Measurements from ENCODE around the gene MARCHF6.
"Not testable (repeated sequence)": the region's sequence is repeated elsewhere in the genome, so short reads cannot be mapped to it uniquely, and the experiment has no call there.

MARCHF6 gene

DNA sequence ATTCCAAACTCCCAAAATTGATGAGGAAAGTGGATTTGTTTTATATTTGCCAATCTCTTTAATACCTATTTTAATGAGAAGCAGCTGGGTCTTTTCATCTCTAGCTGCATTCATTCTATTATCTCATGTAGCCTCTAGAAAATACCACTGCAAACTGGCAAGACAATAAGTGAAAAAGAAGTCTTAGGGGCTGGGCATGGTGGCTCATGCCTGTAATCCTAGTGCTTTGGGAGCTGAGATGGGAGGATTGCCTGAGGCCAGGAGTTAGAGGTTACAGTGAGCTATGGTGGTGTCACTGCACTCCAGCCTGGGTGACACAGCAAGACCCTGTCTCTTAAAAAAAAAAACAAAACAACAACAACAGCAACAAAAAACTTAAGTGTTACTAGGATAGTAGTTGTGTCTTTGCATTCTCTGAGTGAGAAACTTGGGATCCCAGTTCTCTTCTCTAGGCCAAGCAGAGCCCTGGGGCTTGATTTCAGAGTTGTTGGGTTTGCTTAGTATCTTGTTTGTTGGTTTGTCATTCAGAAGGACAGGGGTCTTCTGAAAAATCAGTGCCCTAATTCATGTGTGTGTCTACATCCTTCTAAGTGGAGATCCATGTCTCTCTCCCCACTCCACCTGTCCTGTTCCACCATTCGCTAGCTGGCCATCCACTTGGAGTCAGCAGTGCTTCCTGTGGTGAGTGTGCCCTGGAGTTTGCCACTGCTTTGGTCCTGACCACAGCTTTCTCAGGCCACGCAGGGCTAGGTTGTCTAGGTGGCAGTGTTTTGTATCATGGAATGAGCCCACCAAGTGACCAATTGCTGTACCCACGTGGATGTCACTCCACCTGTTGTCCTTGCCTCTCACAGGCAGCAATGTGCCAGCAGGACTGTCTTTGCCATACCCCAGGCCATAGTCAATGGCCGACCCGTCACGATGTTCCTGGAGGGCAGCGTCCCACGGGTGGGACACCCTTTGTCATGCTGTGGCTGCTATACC is 19.5 kb downstream of the MARCHF6 start:
- in situ Hi-C loops (cut with HindIII; ENCODE audit: low sequenced_read_pairs): no loop called here
- DNase-seq (ENCODE audit: low read depth): no peak
- H3K4me3 ChIP-seq (ENCODE audit: low read depth, low read length): no peak overlapping the region
- TF ChIP-seq, protein P1, sequence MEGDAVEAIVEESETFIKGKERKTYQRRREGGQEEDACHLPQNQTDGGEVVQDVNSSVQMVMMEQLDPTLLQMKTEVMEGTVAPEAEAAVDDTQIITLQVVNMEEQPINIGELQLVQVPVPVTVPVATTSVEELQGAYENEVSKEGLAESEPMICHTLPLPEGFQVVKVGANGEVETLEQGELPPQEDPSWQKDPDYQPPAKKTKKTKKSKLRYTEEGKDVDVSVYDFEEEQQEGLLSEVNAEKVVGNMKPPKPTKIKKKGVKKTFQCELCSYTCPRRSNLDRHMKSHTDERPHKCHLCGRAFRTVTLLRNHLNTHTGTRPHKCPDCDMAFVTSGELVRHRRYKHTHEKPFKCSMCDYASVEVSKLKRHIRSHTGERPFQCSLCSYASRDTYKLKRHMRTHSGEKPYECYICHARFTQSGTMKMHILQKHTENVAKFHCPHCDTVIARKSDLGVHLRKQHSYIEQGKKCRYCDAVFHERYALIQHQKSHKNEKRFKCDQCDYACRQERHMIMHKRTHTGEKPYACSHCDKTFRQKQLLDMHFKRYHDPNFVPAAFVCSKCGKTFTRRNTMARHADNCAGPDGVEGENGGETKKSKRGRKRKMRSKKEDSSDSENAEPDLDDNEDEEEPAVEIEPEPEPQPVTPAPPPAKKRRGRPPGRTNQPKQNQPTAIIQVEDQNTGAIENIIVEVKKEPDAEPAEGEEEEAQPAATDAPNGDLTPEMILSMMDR (IDR thresholded peaks at IDR 0.05; ENCODE audit: low read depth, low read length, missing control alignments): no peak

DNA sequence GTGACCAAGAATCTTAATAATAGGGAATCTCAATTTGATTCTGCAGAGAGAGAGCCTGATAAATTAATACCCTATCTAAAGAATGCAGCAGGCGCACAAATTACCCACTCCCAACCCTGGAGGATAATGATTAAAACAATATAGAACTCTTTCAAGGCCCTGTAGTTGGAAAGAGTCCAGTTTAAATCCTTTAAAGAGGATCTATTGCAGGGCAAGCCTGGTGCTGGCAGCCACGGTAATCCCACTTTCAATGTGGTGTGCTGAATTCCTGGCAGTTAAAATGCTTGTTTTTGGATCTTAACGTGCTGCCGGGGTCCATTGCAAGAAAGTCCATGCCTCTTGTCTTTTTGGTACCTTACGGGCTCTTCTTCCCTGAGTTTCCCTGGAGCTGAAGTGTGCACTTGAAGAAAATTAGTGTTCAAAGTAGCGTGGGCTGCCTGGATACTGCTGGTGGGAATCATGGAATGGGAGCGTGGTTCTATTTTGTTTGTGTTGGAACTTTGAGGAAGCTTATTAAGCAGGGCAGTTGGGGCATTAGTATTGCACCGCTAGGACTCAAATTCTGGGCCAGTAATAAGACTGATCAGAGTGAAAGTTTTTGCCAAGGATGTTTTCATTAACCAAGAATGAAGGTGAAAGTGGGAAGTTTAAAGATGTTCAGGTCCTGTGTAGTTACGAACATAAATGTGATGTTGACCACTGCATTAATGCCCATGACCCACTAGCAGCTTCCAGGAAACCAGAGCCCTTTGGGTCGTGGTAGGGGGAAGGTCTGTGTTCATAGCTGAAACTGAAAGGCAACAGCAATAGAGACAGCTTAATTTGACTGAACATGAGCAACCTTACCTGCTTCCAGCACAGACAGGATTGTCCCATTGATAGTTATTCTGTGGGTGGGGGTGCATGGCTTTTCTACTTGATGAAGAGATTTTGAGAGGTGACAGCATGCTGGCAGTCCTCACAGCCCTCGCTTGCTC is 20.8 kb downstream of the MARCHF6 start:
- DNase-seq (ENCODE audit: low read depth): no peak
- H3K4me3 ChIP-seq (ENCODE audit: low read depth, low read length): no peak overlapping the region
- in situ Hi-C loops (cut with HindIII; ENCODE audit: low sequenced_read_pairs): no loop called here
- TF ChIP-seq, protein P1 (IDR thresholded peaks at IDR 0.05; ENCODE audit: low read depth, low read length, missing control alignments): no peak

DNA sequence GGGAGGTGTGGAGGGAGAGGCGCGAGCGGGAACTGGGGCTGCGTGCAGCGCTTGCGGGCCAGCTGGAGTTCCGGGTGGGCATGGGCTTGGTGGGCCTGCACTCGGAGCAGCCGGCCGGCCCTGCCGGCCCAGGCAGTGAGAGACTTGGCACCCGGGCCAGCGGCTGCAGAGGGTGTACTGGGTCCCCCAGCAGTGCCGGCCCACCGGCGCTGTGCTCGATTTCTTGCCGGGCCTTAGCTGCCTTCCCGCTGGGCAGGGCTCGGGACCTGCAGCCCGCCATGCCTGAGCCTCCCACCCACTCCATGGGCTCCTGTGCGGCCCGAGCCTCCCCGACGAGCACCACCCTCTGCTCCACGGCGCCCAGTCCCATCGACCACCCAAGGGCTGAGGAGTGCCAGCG is 21.7 kb downstream of the MARCHF6 start:
- DNase-seq (ENCODE audit: low read depth); H3K4me3 ChIP-seq (ENCODE audit: low read depth, low read length); in situ Hi-C loops (cut with HindIII; ENCODE audit: low sequenced_read_pairs): not testable (repeated sequence)

DNA sequence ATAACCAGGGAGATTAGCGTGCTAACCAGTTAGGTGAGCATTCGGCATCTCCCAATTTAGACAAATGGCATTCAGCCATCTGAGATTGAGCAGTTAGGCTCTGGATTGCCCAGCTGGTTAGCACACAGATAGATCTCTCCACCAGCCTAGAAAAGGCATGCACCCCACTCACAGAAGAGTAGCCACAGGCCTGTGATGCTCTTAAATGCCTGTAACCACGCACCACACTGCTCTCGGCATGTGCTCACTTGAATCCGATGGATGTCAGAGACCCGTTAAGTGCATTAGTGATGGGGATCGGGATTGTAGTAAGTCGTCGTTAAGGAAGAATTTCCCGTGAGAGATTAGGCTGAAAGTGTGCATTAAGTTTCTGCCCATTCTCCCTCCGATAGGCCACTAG is 23.0 kb downstream of the MARCHF6 start:
- H3K4me3 ChIP-seq (ENCODE audit: low read depth, low read length): no peak overlapping the region
- DNase-seq (ENCODE audit: low read depth): no peak
- in situ Hi-C loops (cut with HindIII; ENCODE audit: low sequenced_read_pairs): no loop called here
- TF ChIP-seq, protein P1 (IDR thresholded peaks at IDR 0.05; ENCODE audit: low read depth, low read length, missing control alignments): no peak

DNA sequence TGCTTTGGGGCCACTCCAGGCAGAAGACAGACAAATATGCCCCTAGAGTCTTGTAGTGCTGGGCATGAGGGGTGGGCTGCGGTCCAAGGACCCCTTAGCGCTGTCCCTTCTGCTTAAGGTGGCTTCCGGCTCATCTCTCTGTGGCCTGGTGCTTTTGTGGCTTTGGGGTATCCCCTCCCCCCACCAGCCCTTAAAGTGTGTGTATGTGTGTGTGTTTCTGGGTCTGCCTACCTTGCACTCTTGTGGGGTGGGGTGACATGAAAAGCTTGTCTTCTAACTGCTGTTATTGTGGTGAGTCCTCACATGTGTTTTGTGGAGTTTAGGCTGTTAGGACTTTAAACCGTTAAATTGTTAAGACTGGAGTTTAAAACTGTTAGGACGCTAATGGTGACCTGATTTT is 23.6 kb downstream of the MARCHF6 start:
- TF ChIP-seq, protein P1 (IDR thresholded peaks at IDR 0.05; ENCODE audit: low read depth, low read length, missing control alignments): no peak
- H3K4me3 ChIP-seq (ENCODE audit: low read depth, low read length): no peak overlapping the region
- no peak for DNase-seq (ENCODE audit: low read depth)
- in situ Hi-C loops (cut with HindIII; ENCODE audit: low sequenced_read_pairs): no loop called here

DNA sequence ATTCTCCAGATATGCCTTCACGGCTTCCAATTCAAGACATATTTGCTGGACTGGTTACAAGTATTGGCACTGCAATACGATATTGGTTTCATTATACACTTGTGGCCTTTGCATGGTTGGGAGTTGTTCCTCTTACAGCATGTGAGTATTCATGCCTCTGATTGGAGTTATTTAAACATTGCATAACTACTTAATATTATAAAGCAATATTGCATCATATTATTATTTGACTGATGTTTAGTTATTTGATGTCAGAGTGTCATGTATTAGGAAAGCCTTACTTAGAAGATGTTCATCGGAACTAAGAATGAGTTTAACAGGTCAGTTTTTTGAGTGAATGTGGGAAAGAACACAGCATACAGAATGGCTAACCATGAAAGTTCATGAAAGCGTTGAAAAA is 28.3 kb downstream of the MARCHF6 start:
- in situ Hi-C loops (cut with HindIII; ENCODE audit: low sequenced_read_pairs): loop anchor here (10.0 kb wide), 1 partner anchor 243 kb away; no protein-coding TSS in a partner anchor
- no peak for DNase-seq (ENCODE audit: low read depth)
- TF ChIP-seq, protein P1 (IDR thresholded peaks at IDR 0.05; ENCODE audit: low read depth, low read length, missing control alignments): no peak
- no peak overlapping the region for H3K4me3 ChIP-seq (ENCODE audit: low read depth, low read length)
